Measurements from ENCODE around the gene RNASE7. TPM values are rescaled to one million over a fixed set of nuclear protein-coding genes. Genes with fewer than 3 reads are reported as not detected.

Gene RNASE7
- total RNA-seq, 2 experiments from 2014 or later, result not detected

DNA sequence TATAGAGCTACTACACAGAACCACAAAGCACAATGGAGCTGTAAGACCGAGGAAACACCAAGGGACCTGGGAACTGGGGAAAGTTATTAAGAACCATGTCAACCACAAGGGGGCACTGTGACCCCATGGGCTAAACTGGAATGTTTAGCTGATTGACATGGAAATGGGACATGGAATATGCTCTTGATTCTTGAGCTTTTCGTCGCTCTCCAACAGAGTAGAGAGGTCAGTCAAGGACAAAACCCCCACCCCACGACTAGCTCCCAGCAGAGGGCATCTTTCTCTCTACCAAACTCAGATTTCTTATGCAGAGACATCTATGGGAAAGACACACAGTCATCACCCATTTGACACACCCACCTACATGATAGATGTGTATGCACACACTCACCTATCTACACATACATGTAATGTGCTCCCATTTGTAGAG lies 27.4 kb upstream of the RNASE7 start:
- DNase-seq (peak; percentile 82), ATAC-seq (peak; percentile 80)
- peaks cover 21% of the 10 kb centered on the region for H3K27me3 Mint-ChIP-seq (ENCODE audit: low read depth)
- ChIA-PET CTCF (interaction anchor here (0.6 to 9.2 kb wide), 40 partner anchors 9 to 953 kb away, joined by 3 to 193 read pairs (median 6); partner anchors contain the start of genes ARHGEF40, NDRG2, OR5AU1 and RNASE13), POLR2A (interaction anchor here (1.0 to 1.5 kb wide), 2 partner anchors 25 to 89 kb away, joined by 3 to 6 read pairs; no protein-coding TSS in a partner anchor)
- no peak overlapping the region for H3K4me3 Mint-ChIP-seq
- no peak overlapping the region for H3K27ac Mint-ChIP-seq
- no peaks in the 10 kb centered on the region for H3K36me3 Mint-ChIP-seq (ENCODE audit: low read depth)
- H3K9me3 Mint-ChIP-seq (ENCODE audit: insufficient read depth), result no peaks in the 10 kb centered on the region
- H3K4me1 Mint-ChIP-seq (ENCODE audit: low read depth), result no peaks in the 10 kb centered on the region

DNA sequence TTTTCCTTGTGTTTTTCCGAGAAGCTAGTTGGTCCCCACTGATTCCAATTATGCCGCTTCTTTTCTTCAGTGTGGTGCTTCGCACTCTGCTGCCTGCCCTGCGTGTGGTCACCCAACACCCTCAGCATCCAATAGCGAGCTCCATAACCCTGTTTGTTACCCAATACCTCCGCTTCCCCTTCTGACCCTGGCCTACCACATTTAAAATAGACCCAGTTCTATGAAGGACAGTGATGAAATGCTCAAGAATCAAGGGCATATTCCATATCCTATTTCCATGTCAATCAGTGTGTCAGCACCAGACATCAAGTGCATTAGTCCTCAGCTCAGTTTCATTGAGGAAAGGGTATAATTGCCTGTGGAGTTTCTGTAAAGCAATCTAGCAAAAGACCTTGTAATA lies 26.9 kb upstream of the RNASE7 start:
- Mint-ChIP-seq H3K36me3 (ENCODE audit: low read depth) (no peaks in the 10 kb centered on the region), H3K4me3 (no peak overlapping the region), H3K27ac (no peak overlapping the region), H3K27me3 (ENCODE audit: low read depth) (peaks cover 21% of the 10 kb centered on the region), H3K4me1 (ENCODE audit: low read depth) (no peaks in the 10 kb centered on the region), H3K9me3 (ENCODE audit: insufficient read depth) (no peaks in the 10 kb centered on the region)
- ChIA-PET POLR2A (interaction anchor here (1.0 to 1.5 kb wide), 2 partner anchors 25 to 89 kb away, joined by 3 to 6 read pairs; no protein-coding TSS in a partner anchor), CTCF (interaction anchor here (0.9 to 9.2 kb wide), 36 partner anchors 8 to 287 kb away, joined by 3 to 193 read pairs (median 8); partner anchors contain the start of genes ARHGEF40, NDRG2, RNASE13 and RNASE7)
- DNase-seq, result no peak
- no peak for ATAC-seq

DNA sequence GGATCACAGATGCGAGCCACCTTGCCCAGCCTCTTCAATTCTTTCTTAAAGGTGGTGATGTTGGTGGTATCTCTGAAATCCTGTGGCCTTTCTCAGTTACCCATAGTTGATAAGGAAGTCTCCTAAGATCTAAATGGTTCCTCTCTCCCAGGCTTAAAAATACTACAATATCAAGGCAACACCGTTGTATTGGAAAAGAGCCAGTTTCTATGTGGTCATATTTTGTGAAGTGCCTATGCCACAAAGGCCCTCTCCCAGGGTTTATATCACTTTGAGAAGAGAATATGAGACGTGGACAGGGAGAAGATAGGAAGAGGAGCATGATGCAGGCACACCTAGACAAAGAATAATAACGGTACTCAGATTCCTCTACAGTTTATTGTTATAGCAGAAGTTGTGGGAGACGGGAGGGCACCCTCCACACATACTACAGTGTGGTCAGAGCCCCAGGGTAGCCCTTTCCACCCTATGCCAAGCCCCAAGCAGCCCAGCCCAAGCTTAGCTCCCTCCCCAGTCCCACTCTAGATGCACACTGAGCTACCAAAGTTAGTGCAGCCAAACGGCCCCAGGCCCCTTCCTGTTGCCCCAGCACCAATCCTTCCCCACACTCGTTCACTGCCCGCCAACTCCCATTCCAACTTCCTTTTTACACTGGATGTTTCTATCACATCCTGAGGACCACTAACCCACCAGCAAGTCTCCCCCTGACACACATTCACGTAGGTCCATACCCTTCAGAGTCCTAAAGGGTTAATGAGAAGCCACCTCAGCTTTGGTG lies 25.6 kb upstream of the RNASE7 start:
- no peak overlapping the region for H3K27ac Mint-ChIP-seq
- H3K4me3 Mint-ChIP-seq, result no peak overlapping the region
- ATAC-seq (no peak), DNase-seq (no peak)
- H3K36me3 Mint-ChIP-seq (ENCODE audit: low read depth), result no peaks in the 10 kb centered on the region
- no peaks in the 10 kb centered on the region for H3K4me1 Mint-ChIP-seq (ENCODE audit: low read depth)
- H3K27me3 Mint-ChIP-seq (ENCODE audit: low read depth), result peaks cover 15% of the 10 kb centered on the region
- CTCF ChIA-PET, result interaction anchor here (2.5 to 9.2 kb wide), 8 partner anchors 15 to 87 kb away, joined by 22 to 193 read pairs (median 122); partner anchors contain the start of genes RNASE13, RNASE7, SLC39A2 and TMEM253
- H3K9me3 Mint-ChIP-seq (ENCODE audit: insufficient read depth), result no peaks in the 10 kb centered on the region
- POLR2A ChIA-PET, result no interaction called here

DNA sequence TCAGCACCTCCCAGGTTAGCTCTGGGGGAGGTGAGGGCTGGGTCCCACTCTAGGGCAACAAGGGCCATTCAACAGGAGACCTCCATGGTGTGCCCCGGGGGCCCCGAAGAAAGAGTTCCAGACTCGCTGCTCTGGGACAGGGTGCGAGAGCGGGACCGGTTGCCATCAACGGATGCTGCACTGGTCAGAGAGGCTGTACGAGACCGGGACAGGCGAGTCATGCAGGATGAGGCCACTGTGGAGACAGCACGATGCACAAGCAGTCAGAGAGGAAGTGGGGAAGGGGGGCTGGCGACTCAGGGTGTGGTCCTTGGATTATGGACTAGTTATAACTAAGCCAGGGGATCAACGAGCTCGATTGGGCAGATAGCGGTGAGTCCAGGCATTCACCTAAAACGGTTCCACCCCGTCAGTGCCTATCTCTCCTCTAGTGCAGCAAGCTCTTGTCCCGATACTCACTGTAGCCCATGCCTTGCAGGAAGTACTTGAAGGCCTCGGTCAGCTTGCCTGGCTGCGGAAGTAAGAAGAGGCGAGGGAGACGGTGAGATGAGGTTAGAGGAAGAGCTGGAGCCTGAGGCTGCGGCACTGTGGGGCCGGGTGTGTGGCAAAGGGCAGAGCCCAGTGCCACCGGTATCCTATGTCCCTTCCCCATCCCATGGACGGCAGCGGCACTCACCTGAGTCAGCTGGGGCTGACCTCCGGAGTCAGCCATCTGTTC lies 24.5 kb upstream of the RNASE7 start:
- no peak overlapping the region for H3K4me3 Mint-ChIP-seq
- DNase-seq (no peak), ATAC-seq (no peak)
- CTCF ChIA-PET, result interaction anchor here (1.8 to 6.3 kb wide), 5 partner anchors 14 to 86 kb away, joined by 6 to 126 read pairs (median 22); partner anchors contain the start of genes RNASE13, SLC39A2 and TPPP2
- H3K27me3 Mint-ChIP-seq (ENCODE audit: low read depth), result peaks cover 10% of the 10 kb centered on the region
- no peaks in the 10 kb centered on the region for H3K4me1 Mint-ChIP-seq (ENCODE audit: low read depth)
- H3K9me3 Mint-ChIP-seq (ENCODE audit: insufficient read depth), result no peaks in the 10 kb centered on the region
- POLR2A ChIA-PET, result no interaction called here
- H3K36me3 Mint-ChIP-seq (ENCODE audit: low read depth), result no peaks in the 10 kb centered on the region
- no peak overlapping the region for H3K27ac Mint-ChIP-seq

DNA sequence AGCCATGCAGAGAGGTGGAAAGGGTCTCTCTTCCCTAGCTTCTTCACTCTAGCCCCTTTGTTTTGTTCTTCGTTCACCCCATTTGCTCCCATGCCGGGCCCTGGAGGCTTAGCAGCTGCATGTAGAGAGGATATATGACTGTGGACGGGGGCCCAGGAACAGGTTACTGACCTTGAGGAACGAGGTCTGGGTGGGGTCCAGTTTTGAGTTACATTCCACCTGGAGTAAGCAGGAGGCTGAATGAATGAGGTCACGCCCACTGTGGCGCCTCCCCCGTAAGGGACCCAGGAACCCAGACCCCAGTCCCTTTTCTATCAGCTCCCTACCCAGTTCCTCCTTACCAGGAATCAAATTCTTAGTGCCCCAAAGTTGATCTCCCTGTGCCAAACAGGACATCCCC lies 23.9 kb upstream of the RNASE7 start:
- Mint-ChIP-seq H3K36me3 (ENCODE audit: low read depth) (no peaks in the 10 kb centered on the region), H3K27me3 (ENCODE audit: low read depth) (peaks cover 11% of the 10 kb centered on the region), H3K4me1 (ENCODE audit: low read depth) (no peaks in the 10 kb centered on the region), H3K4me3 (no peak overlapping the region), H3K9me3 (ENCODE audit: insufficient read depth) (no peaks in the 10 kb centered on the region), H3K27ac (no peak overlapping the region)
- POLR2A ChIA-PET, result no interaction called here
- CTCF ChIA-PET, result interaction anchor here (1.8 to 6.3 kb wide), 5 partner anchors 13 to 86 kb away, joined by 6 to 126 read pairs (median 22); partner anchors contain the start of genes RNASE13, SLC39A2 and TPPP2
- no peak for DNase-seq
- ATAC-seq, result no peak

DNA sequence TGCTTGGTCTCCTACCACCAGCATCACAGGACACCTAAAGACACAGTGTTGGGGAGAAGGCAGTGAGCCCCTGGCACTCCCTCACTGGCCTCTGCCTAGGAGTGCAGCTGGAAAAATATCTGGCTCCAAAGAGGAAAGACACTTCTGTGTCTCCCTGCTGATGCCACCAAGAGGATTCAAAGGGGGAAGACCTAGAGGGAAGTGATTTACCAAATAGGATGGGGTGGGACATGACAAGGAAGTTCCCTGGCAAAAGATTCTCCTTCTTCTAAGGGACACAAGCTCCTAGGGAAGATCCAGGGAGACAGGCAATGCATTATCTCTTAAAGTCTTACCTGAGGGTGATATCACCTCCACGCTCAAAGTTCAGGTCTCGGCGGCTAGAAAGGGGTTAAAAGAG lies 23.4 kb upstream of the RNASE7 start:
- ATAC-seq (no peak), DNase-seq (no peak)
- Mint-ChIP-seq H3K9me3 (ENCODE audit: insufficient read depth) (no peaks in the 10 kb centered on the region), H3K27me3 (ENCODE audit: low read depth) (peaks cover 16% of the 10 kb centered on the region), H3K27ac (no peak overlapping the region), H3K4me1 (ENCODE audit: low read depth) (peaks cover under 1% of the 10 kb centered on the region), H3K36me3 (ENCODE audit: low read depth) (no peaks in the 10 kb centered on the region), H3K4me3 (no peak overlapping the region)
- CTCF ChIA-PET, result interaction anchor here (1.8 to 6.3 kb wide), 4 partner anchors 18 to 85 kb away, joined by 6 to 126 read pairs (median 15); partner anchors contain the start of gene SLC39A2
- POLR2A ChIA-PET, result no interaction called here

DNA sequence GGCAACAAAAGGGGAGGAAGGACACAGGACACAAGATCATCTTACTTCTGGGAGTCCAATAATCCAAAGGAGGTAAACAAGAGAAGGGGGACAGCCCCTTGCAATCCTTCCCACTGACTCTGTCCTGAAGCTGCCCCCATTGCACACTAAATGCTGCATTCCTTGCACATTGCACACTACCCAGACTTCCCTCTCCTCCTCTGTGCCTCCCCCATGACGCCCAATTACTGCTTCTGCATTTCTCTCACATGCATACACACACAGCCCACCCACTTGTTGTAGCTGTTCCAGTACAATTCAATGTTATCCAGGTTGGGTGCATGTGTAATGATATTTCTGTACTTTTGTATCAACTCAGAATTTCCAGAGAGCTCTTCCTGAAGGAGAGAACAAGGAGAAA lies 22.8 kb upstream of the RNASE7 start:
- Mint-ChIP-seq H3K9me3 (ENCODE audit: insufficient read depth) (no peaks in the 10 kb centered on the region), H3K36me3 (ENCODE audit: low read depth) (no peaks in the 10 kb centered on the region), H3K4me1 (ENCODE audit: low read depth) (peaks cover 6% of the 10 kb centered on the region), H3K4me3 (no peak overlapping the region), H3K27me3 (ENCODE audit: low read depth) (peaks cover 22% of the 10 kb centered on the region), H3K27ac (no peak overlapping the region)
- DNase-seq (no peak), ATAC-seq (no peak)
- POLR2A ChIA-PET, result no interaction called here
- CTCF ChIA-PET, result interaction anchor here (2.4 to 3.7 kb wide), 2 partner anchors 73 to 85 kb away, joined by 6 to 22 read pairs; no protein-coding TSS in a partner anchor

DNA sequence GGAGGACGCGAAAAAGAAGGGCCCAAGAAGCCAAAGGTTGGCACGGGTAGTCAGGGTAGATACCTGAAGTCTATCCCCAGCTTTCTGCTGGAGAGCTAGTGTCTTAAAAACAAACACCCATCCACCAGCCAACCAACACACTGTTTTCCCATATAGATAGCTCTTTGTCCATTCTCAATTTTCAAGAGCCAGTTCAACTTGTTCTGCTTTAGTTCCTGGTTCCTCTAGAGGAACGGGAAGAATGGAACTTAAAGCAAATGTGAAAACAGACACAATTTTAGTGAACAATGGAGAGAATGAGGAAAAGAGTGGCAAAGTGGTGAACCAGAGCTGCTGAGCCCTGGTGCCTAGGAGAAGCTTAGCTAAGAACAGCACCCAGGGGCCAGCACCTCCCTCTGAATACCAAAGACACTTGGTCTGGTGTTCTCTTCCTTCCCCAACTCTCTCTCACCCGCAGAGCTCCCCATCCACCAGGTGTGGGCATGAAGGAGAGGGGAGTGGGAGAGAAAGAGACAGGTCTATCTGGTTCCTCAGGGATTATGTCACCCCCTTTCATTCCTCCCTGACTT lies 21.1 kb upstream of the RNASE7 start:
- H3K4me1 Mint-ChIP-seq (ENCODE audit: low read depth), result peaks cover 12% of the 10 kb centered on the region
- no peak overlapping the region for H3K4me3 Mint-ChIP-seq
- no peak overlapping the region for H3K27ac Mint-ChIP-seq
- ATAC-seq (no peak), DNase-seq (no peak)
- no peaks in the 10 kb centered on the region for H3K36me3 Mint-ChIP-seq (ENCODE audit: low read depth)
- peaks cover 22% of the 10 kb centered on the region for H3K27me3 Mint-ChIP-seq (ENCODE audit: low read depth)
- CTCF ChIA-PET, result interaction anchor here (0.7 to 2.4 kb wide), 6 partner anchors 19 to 83 kb away, joined by 3 to 8 read pairs (median 6); no protein-coding TSS in a partner anchor
- POLR2A ChIA-PET, result no interaction called here
- no peaks in the 10 kb centered on the region for H3K9me3 Mint-ChIP-seq (ENCODE audit: insufficient read depth)

DNA sequence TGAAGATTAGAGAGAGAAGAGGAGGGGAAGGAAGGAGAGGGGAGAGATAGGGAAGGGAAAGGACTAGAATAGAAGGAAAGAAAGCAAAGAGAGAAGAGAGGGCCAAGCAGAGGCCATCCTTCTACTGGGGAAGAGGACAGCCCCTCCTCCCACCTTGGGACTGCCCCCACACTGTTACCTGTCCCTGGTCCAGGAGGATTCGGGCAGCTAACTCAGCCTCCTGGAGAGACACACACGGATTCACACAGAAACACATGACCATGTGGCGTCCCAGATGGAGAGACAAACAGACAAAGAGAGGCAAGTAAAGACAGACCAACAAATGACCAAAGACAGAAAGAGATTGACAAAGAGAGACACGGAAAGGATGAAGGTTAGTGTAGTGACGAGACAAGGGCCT lies 19.5 kb upstream of the RNASE7 start:
- no peak overlapping the region for H3K4me3 Mint-ChIP-seq
- no peak for DNase-seq
- H3K4me1 Mint-ChIP-seq (ENCODE audit: low read depth), result peaks cover 12% of the 10 kb centered on the region
- H3K9me3 Mint-ChIP-seq (ENCODE audit: insufficient read depth), result no peaks in the 10 kb centered on the region
- peaks cover 30% of the 10 kb centered on the region for H3K27me3 Mint-ChIP-seq (ENCODE audit: low read depth)
- no peak for ATAC-seq
- H3K36me3 Mint-ChIP-seq (ENCODE audit: low read depth), result no peaks in the 10 kb centered on the region
- ChIA-PET POLR2A (no interaction called here), CTCF (interaction anchor here (1.2 to 3.1 kb wide), 3 partner anchors 8 to 82 kb away, joined by 3 to 22 read pairs (median 9); no protein-coding TSS in a partner anchor)
- no peak overlapping the region for H3K27ac Mint-ChIP-seq

DNA sequence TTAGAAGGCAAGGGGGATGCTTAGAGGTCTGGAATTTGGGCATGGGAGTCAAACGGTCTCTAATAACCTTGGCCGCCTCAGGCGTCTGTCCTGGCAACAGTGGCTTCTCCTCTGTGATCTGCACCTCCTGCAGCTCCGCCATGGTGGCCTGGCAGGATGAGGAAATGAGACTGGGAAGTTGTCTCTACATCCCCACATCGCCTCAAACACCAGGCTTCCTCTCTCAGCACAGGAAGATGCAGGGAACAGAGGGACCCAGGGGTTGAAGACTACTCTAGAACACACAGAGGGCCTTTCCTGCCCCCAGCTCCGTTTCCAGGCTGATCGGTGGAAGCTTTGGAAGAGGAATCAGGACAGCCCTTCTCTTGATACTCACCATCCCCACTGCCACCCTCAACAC lies 19.0 kb upstream of the RNASE7 start:
- Mint-ChIP-seq H3K4me3 (no peak overlapping the region), H3K27me3 (ENCODE audit: low read depth) (peaks cover 30% of the 10 kb centered on the region), H3K4me1 (ENCODE audit: low read depth) (peaks cover 12% of the 10 kb centered on the region), H3K36me3 (ENCODE audit: low read depth) (no peaks in the 10 kb centered on the region), H3K9me3 (ENCODE audit: insufficient read depth) (no peaks in the 10 kb centered on the region), H3K27ac (no peak overlapping the region)
- DNase-seq (no peak), ATAC-seq (no peak)
- CTCF ChIA-PET, result interaction anchor here (1.2 to 3.1 kb wide), 4 partner anchors 9 to 81 kb away, joined by 3 to 22 read pairs (median 6); no protein-coding TSS in a partner anchor
- POLR2A ChIA-PET, result no interaction called here
